CD4-positive, alpha-beta T cell (primary cell): ENCODE data around the gene SH3GL2. TPM values are rescaled to one million over a fixed set of nuclear protein-coding genes. Genes with fewer than 3 reads are reported as not detected.

Source experiments
- ATAC-seq: fragments of 200-7000 bp; cut with Tn5 transposase; one replicate; pipeline ENCODE4 v1.10.0; 2022; ENCODE audit warnings: mild to moderate bottlenecking; ENCODE audit not compliant: poor library complexity
- CTCF ChIA-PET: fragments of 350-600 bp; sonication (Branson Sonifier 250); formaldehyde crosslinking; loops from one replicate; lab custom pipeline; 2021; ENCODE audit warnings: antibody characterized with exemption, inconsistent platforms; lab: Charles Lee
- POLR2A ChIA-PET: fragments of 350-600 bp; sonication (Branson Sonifier 250); formaldehyde crosslinking; loops from one replicate; lab custom pipeline; 2021; ENCODE audit warnings: antibody characterized with exemption, inconsistent platforms; lab: Charles Lee
- DNase-seq, 14 experiments: peaks; one replicate each; pipeline ENCODE4 v3.0.0-alpha.2; 2013 to 2020; ENCODE audit warnings: mixed read lengths in 2 of 14
- H3K27ac ChIP-seq, 2 donors: one replicate each; pipeline versions ENCODE4 v1.5.1 to v1.7.0; 2013; ENCODE audit warnings: low read length in 2 of 2, low read depth in 1 of 2, mild to moderate bottlenecking in 1 of 2
- H3K27me3 ChIP-seq, 2 experiments: 1 replicate in 1 of 2; 2 replicates in 1 of 2; pipeline versions ENCODE4 v1.6.1 to v1.7.0; 2013; ENCODE audit warnings: low read length in 2 of 2, control low read depth in 1 of 2, mild to moderate bottlenecking in 1 of 2, moderate library complexity in 1 of 2; ENCODE audit not compliant: insufficient read depth in 2 of 2, control insufficient read depth in 1 of 2
- H3K36me3 ChIP-seq: one replicate; pipeline ENCODE4 v1.6.1; 2013; ENCODE audit warnings: low read length, control low read depth; ENCODE audit not compliant: insufficient read depth
- H3K4me1 ChIP-seq: one replicate; pipeline ENCODE4 v1.6.1; 2013; ENCODE audit warnings: low read length, control low read depth; ENCODE audit not compliant: insufficient read depth
- H3K4me3 ChIP-seq: one replicate; pipeline ENCODE4 v1.5.1; 2013; ENCODE audit warnings: mild to moderate bottlenecking, low read length, moderate library complexity
- H3K9me3 ChIP-seq, 2 experiments: 1 replicate in 1 of 2; 2 replicates in 1 of 2; pipeline versions ENCODE4 v1.6.1 to v1.7.0; 2013; ENCODE audit warnings: low read length in 2 of 2, mild to moderate bottlenecking in 2 of 2, control low read depth in 1 of 2, moderate library complexity in 1 of 2; ENCODE audit not compliant: control insufficient read depth in 1 of 2, insufficient read depth in 1 of 2
- H3K27ac Mint-ChIP-seq: one replicate; pipeline ENCODE4 v1.8.0; 2020; ENCODE audit warnings: mixed read lengths
- H3K27me3 Mint-ChIP-seq: one replicate; pipeline ENCODE4 v1.8.0; 2021; ENCODE audit warnings: mixed read lengths
- H3K36me3 Mint-ChIP-seq: one replicate; pipeline ENCODE4 v1.8.0; 2021; ENCODE audit warnings: low read depth, mixed read lengths
- H3K4me1 Mint-ChIP-seq: one replicate; pipeline ENCODE4 v1.8.0; 2021; ENCODE audit warnings: low read depth, mixed read lengths
- H3K4me3 Mint-ChIP-seq: one replicate; pipeline ENCODE4 v1.8.0; 2020; ENCODE audit warnings: mild to moderate bottlenecking, mixed read lengths
- H3K9me3 Mint-ChIP-seq: one replicate; pipeline ENCODE4 v1.8.0; 2020; ENCODE audit warnings: mixed read lengths
- CTCF ChIP-seq: fragments of 200-600 bp; IDR thresholded peaks from one replicate; pipeline ENCODE4 v1.8.0; 2022; ENCODE audit warnings: antibody characterized with exemption, mild to moderate bottlenecking
- intact Hi-C, 2 experiments: fragments of 100-400 bp; cut with DNase I in 1 of 2; cut with micrococcal nuclease in 1 of 2; formaldehyde crosslinking; loops; one replicate each; pipeline versions ENCODE4 v1.15.1 to v1.9.0; 2023 to 2025; cut with DNase I, micrococcal nuclease
- total RNA-seq, 174 experiments: library from RNA in 2 of 174; stranded (reverse) in 2 of 174; gene quantifications; one replicate each; pipeline ENCODE4 v1.2.3 and lab custom pipeline; 2021 to 2026

Gene SH3GL2
- total RNA-seq, 2 experiments from 2014 or later: not detected

- Histone ChIP-seq H3K27me3 (no peaks in the 10 kb centered on the region), H3K4me1 (no peaks in the 10 kb centered on the region), H3K9me3 (no peaks in the 10 kb centered on the region), H3K4me3 (no peak overlapping the region), H3K36me3 (no peaks in the 10 kb centered on the region), H3K27ac (no peak overlapping the region)
- Mint-ChIP-seq H3K27me3 (peaks cover 7% of the 10 kb centered on the region), H3K9me3 (no peaks in the 10 kb centered on the region), H3K27ac (no peak overlapping the region), H3K4me1 (no peaks in the 10 kb centered on the region), H3K36me3 (no peaks in the 10 kb centered on the region), H3K4me3 (no peak overlapping the region)
- ChIA-PET CTCF (no interaction called here), POLR2A (no interaction called here)
- no peak for DNase-seq
- ATAC-seq: no peak
- no peak for TF ChIP-seq CTCF
- intact Hi-C loops: loop anchor here in 1 of 2 experiments (5.0 kb wide), 1 partner anchor 1644 kb away; no protein-coding TSS in a partner anchor
These were observed 234.9 kb downstream of the SH3GL2 start for GRCh38 chr9:17813798-17814197.

- Mint-ChIP-seq H3K27ac (no peak overlapping the region), H3K4me3 (no peak overlapping the region), H3K27me3 (peaks cover 7% of the 10 kb centered on the region), H3K36me3 (no peaks in the 10 kb centered on the region), H3K9me3 (no peaks in the 10 kb centered on the region), H3K4me1 (no peaks in the 10 kb centered on the region)
- Histone ChIP-seq H3K4me3 (no peak overlapping the region), H3K27ac (no peak overlapping the region), H3K36me3 (no peaks in the 10 kb centered on the region), H3K4me1 (no peaks in the 10 kb centered on the region), H3K27me3 (no peaks in the 10 kb centered on the region), H3K9me3 (no peaks in the 10 kb centered on the region)
- ATAC-seq: no peak
- ChIA-PET CTCF (no interaction called here), POLR2A (no interaction called here)
- intact Hi-C loops: no loop called here
- no peak for DNase-seq
- TF ChIP-seq CTCF: no peak
These were observed 237.7 kb downstream of the SH3GL2 start for GRCh38 chr9:17816431-17817027.

GRCh38 chr9:17824191-17824590 lies 245.3 kb downstream of the SH3GL2 start:
- H3K9me3 Mint-ChIP-seq: no peaks in the 10 kb centered on the region

More at GRCh38 chr9:17824191-17824590, 245.3 kb downstream of the SH3GL2 start:
- Histone ChIP-seq H3K27me3 (no peaks in the 10 kb centered on the region), H3K4me1 (no peaks in the 10 kb centered on the region), H3K4me3 (no peak overlapping the region), H3K36me3 (no peaks in the 10 kb centered on the region), H3K9me3 (no peaks in the 10 kb centered on the region), H3K27ac (no peak overlapping the region)
- H3K27me3 Mint-ChIP-seq: no peaks in the 10 kb centered on the region
- ChIA-PET CTCF (no interaction called here), POLR2A (no interaction called here)
- H3K27ac Mint-ChIP-seq: no peak overlapping the region
- intact Hi-C loops: no loop called here
- H3K4me3 Mint-ChIP-seq: no peak overlapping the region
- ATAC-seq (no peak), DNase-seq (no peak)
- no peak for TF ChIP-seq CTCF
- no peaks in the 10 kb centered on the region for H3K4me1 Mint-ChIP-seq
- H3K36me3 Mint-ChIP-seq: no peaks in the 10 kb centered on the region
